ENCODE measurements around the gene FAR2.
"Not testable (repeated sequence)": the region's sequence is repeated elsewhere in the genome, so short reads cannot be mapped to it uniquely, and the experiment has no call there.

The FAR2 gene

GRCh38 chr12:29329411-29329810, 180.3 kb downstream of the FAR2 start:
- DNase-seq (ENCODE audit: low read depth) = no peak

- no peak for DNase-seq (ENCODE audit: low read depth)
Measured at GRCh38 chr12:29333178-29333577, 184.1 kb downstream of the FAR2 start.

GRCh38 chr12:29334937-29335336, 185.9 kb downstream of the FAR2 start:
- no peak for DNase-seq (ENCODE audit: low read depth)

GRCh38 chr12:29337325-29337724, 188.2 kb downstream of the FAR2 start:
- no peak for DNase-seq (ENCODE audit: low read depth)

- no peak for DNase-seq (ENCODE audit: low read depth)
Measured at GRCh38 chr12:29343022-29343799, 194.1 kb downstream of the FAR2 start.

GRCh38 chr12:29346769-29347421, 197.8 kb downstream of the FAR2 start:
- DNase-seq (ENCODE audit: low read depth) = no peak

GRCh38 chr12:29350080-29350479, 201.0 kb downstream of the FAR2 start:
- no peak for DNase-seq (ENCODE audit: low read depth)

GRCh38 chr12:29354954-29355353, 205.9 kb downstream of the FAR2 start:
- DNase-seq (ENCODE audit: low read depth) = no peak

GRCh38 chr12:29365091-29365490, 216.0 kb downstream of the FAR2 start:
- DNase-seq (ENCODE audit: low read depth) = no peak

- no peak for DNase-seq (ENCODE audit: low read depth)
Measured at GRCh38 chr12:29374012-29374411, 224.9 kb downstream of the FAR2 start.

- no peak for DNase-seq (ENCODE audit: low read depth)
Measured at GRCh38 chr12:29374913-29375312, 225.8 kb downstream of the FAR2 start.

GRCh38 chr12:29376118-29376517, 227.0 kb downstream of the FAR2 start:
- DNase-seq (ENCODE audit: low read depth) = no peak

- DNase-seq (ENCODE audit: low read depth) = peak; percentile 87
Measured at GRCh38 chr12:29380536-29381523, 231.8 kb downstream of the FAR2 start, which contains the start of gene ERGIC2. Gene ERGIC2, minus strand, starts transcription at chr12:29381172. Its CDS starts 9,539 bp downstream, at chr12:29371633.

GRCh38 chr12:29382251-29382650, 233.2 kb downstream of the FAR2 start:
- no peak for DNase-seq (ENCODE audit: low read depth)

- not testable (repeated sequence) for DNase-seq (ENCODE audit: low read depth)
Measured at GRCh38 chr12:29385194-29385593, 236.1 kb downstream of the FAR2 start.

Data from stimulated activated CD4-positive, alpha-beta T cell treated with anti-CD3 and anti-CD28 coated beads, Interleukin-2, amount 100 ng/mL, for 4 hours (primary cell).